Activated CD4-positive, alpha-beta T cell treated with anti-CD3 and anti-CD28 coated beads, Interleukin-2, amount 50 U/mL, for 16 hours (primary cell): ENCODE measurements around the gene FXYD6.
A peak's percentile ranks its signal among the peaks of the same experiment; 100 is the strongest.
"Not testable (repeated sequence)": the region's sequence is repeated elsewhere in the genome, so short reads cannot be mapped to it uniquely, and the experiment has no call there.

Source experiments
- DNase-seq: peaks from one replicate; pipeline ENCODE4 v3.0.0-alpha.2; 2020

The FXYD6 gene

GRCh38 chr11:117876341-117877119 is at the start of gene FXYD6:
FXYD6 (minus strand) TSS chr11:117876658; CDS start chr11:117842776, 33,882 bp downstream.
- no peak for DNase-seq

- not testable (repeated sequence) for DNase-seq
Measured at GRCh38 chr11:117926166-117926565, 49.7 kb upstream of the FXYD6 start.

- no peak for DNase-seq
Measured at GRCh38 chr11:117925198-117925925, 48.9 kb upstream of the FXYD6 start.

GRCh38 chr11:117924631-117925170 is 48.2 kb upstream of the FXYD6 start:
- no peak for DNase-seq

GRCh38 chr11:117923773-117924172 is 47.3 kb upstream of the FXYD6 start:
- DNase-seq, result no peak

- DNase-seq, result no peak
Measured at GRCh38 chr11:117923275-117923674, 46.8 kb upstream of the FXYD6 start.

GRCh38 chr11:117921893-117922292 is 45.4 kb upstream of the FXYD6 start:
- no peak for DNase-seq

GRCh38 chr11:117921456-117921855 is 45.0 kb upstream of the FXYD6 start:
- DNase-seq, result no peak

GRCh38 chr11:117919781-117920221 is 43.3 kb upstream of the FXYD6 start:
- DNase-seq, result peak; percentile 62

- DNase-seq, result no peak
Measured at GRCh38 chr11:117919341-117919740, 42.9 kb upstream of the FXYD6 start.

- no peak for DNase-seq
Measured at GRCh38 chr11:117918366-117919255, 42.2 kb upstream of the FXYD6 start.

GRCh38 chr11:117917591-117918151 is 41.2 kb upstream of the FXYD6 start:
- no peak for DNase-seq

GRCh38 chr11:117916956-117917355 is 40.5 kb upstream of the FXYD6 start:
- no peak for DNase-seq

GRCh38 chr11:117915672-117916235 is 39.3 kb upstream of the FXYD6 start:
- no peak for DNase-seq

GRCh38 chr11:117914991-117915618 is 38.6 kb upstream of the FXYD6 start:
- no peak for DNase-seq

- no peak for DNase-seq
Measured at GRCh38 chr11:117914398-117914761, 37.9 kb upstream of the FXYD6 start.

GRCh38 chr11:117913736-117914397 is 37.4 kb upstream of the FXYD6 start:
- DNase-seq, result no peak

- no peak for DNase-seq
Measured at GRCh38 chr11:117912497-117912896, 36.0 kb upstream of the FXYD6 start.

- DNase-seq, result no peak
Measured at GRCh38 chr11:117911694-117912093, 35.2 kb upstream of the FXYD6 start.

GRCh38 chr11:117910941-117911655 is 34.6 kb upstream of the FXYD6 start:
- DNase-seq, result no peak
